ENCODE data around the gene HMGCL.
"Not testable (repeated sequence)": the region's sequence is repeated elsewhere in the genome, so short reads cannot be mapped to it uniquely, and the experiment has no call there.

The HMGCL gene

GRCh38 chr1:23825076-23825761, at the start of gene HMGCL:
Gene HMGCL (minus strand): TSS chr1:23825429. CDS start chr1:23825415, 14 bp downstream.
- DNase-seq, result peak; percentile 96

DNA sequence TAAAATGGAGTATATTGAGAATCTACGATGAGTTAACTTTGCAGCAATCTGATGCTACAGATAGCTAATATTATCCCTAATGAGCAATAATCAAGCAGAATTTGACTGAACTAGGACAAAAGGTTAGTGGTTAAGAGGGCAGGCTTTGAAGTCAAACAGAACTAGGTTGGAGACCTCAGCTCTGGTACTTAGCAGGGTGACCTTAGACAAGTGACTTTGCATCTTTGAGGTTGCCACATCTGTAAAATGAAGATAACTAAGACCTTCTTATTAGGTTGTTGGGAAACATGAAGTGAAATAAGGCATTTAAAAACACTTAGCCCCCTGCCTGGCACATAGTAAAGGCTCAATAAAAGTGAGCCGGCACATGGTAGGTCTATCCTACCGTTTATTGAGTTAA, 47.2 kb upstream of the HMGCL start:
- no peak for DNase-seq

DNA sequence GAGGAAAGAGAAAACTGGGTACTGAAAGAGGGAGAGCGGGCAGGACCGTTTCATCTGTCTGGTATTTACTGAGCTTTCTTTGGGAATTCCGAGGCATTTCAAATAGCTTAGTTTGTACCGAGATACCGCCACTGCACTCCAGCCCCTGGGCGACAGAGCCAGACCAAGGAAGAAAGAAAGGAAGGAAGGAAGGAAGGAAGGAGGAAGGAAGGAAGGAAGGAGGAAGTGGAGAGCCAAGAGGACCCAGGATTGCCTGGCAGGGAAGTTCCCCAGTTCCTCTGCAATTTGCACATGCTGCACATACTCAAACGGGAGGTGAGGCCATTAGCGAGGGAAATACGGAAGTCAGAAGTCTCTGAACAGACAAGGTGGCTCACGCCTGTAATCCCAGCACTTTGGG, 43.8 kb upstream of the HMGCL start:
- DNase-seq, result no peak

GRCh38 chr1:23868557-23869016, 43.4 kb upstream of the HMGCL start:
- no peak for DNase-seq

GRCh38 chr1:23867895-23868556, 42.8 kb upstream of the HMGCL start, which contains the start of gene FUCA1:
Gene FUCA1 (minus strand): TSS chr1:23868290. CDS start chr1:23868286, 4 bp downstream.
- peak; percentile 94 for DNase-seq

DNA sequence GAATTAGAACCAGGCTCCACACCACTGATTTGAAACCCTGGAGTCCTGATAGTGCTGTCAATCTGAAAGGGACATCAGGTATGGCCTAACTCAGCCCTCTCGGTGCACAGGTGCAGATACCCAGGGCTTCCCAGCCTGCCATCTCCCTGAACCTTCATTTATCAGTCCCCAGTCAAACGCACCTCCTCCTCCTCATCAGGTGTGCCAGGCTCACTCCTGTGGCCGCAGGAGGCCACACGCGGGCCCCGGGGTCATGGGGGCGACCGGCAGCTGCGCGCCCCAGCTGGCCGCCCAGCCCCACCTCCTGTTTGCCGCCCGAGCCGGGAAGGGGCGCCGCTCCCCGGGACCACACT, 42.3 kb upstream of the HMGCL start:
- DNase-seq, result peak; percentile 19

DNA sequence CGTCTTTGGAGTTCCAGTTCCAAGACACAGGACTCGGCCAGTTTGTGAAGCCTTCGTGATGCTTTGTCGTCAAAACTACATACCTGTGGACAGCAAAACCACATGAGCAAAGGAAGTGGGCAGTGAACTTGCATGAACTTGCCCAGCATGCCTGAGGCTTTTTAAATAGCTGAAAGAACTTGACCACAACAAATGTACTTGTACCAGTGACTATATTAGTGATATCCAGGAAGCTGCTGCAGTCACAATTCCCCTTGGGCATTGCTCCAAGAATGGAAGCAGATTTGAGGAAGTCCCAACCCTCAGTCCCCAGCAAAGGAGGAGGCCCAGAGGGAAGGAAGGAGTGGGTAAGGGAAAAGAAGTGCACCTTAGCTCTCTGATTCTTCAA, 40.3 kb upstream of the HMGCL start:
- DNase-seq, result no peak

- no peak for DNase-seq
Measured at GRCh38 chr1:23864801-23865542, 39.7 kb upstream of the HMGCL start.

DNA sequence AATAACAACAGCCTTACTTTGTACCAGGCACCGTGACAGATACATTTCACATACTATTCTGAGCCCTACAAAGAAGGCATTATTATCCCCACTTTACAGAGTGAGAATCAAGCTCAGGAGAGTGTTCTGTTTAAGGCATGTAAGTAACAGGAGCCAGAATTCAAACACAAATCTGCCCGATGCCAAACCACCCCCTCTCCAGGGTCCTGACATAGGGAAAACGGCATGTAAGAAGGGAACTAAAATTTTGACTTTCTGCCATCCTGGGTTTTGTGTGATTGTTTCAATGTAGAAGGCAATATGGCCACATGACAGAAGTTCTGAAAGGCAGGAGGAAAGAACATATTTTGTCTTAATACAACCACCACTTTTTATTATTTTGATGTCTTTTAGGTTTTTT, 37.4 kb upstream of the HMGCL start:
- no peak for DNase-seq

- no peak for DNase-seq
Measured at GRCh38 chr1:23854568-23854967, 29.3 kb upstream of the HMGCL start.

DNA sequence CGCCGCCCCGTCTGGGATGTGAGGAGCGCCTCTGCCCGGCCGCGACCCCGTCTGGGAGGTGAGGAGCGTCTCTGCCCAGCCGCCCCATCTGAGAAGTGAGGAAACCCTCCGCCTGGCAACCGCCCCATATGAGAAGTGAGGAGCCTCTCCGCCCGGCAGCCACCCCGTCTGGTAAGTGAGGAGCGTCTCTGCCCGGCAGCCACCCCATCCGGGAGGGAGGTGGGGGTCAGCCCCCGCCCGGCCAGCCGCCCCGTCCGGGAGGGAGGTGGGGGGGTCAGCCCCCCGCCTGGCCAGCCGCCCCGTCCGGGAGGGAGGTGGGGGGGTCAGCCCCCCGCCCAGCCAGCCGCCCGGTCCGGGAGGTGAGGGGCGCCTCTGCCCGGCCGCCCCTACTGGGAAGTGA, 27.9 kb upstream of the HMGCL start:
- DNase-seq, result not testable (repeated sequence)

- DNase-seq, result not testable (repeated sequence)
Measured at GRCh38 chr1:23851406-23851805, 26.2 kb upstream of the HMGCL start.

DNA sequence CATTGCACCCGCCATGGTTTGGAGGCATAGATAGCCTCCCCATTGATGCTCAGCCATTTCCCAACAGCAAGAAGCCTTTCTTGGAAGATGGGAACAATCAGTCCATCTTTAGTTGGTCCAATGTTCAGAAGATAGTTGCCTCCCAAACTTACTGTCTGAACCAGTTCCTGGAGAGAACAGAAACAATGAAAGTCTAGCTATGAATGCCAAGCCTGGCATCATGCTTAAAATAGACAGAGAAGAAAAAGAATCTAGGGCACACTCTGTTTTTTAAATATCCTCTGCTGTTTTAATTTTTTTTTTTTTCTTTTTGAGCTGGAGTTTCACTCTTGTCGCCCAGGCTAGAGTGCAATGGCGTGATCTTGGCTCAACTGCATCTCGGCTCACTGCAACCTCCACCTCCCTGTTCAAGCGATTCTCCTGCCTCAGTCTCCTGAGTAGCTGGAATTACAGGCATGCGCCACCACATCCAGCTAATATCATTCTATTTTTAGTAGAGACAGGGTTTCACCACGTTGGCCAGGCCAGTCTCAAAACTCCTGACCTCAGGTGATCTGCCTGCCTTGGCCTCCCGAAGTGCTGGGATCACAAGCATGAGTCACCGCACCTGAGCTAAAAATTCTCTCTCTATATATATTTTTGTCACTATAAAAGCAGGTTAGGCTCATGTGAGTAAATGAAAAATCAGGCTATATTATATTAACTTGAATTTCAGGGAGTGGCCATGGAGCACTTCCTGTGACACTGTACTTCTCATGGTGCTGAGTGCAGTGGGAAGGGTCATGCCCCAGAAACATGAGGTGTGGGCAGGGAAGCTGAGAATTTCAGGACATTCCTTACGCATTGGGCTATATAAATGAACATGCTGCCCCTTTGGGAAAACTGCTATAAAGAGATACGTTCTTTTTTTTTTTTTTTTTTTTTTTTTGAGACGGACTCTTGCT, 23.7 kb upstream of the HMGCL start:
- no peak for DNase-seq

DNA sequence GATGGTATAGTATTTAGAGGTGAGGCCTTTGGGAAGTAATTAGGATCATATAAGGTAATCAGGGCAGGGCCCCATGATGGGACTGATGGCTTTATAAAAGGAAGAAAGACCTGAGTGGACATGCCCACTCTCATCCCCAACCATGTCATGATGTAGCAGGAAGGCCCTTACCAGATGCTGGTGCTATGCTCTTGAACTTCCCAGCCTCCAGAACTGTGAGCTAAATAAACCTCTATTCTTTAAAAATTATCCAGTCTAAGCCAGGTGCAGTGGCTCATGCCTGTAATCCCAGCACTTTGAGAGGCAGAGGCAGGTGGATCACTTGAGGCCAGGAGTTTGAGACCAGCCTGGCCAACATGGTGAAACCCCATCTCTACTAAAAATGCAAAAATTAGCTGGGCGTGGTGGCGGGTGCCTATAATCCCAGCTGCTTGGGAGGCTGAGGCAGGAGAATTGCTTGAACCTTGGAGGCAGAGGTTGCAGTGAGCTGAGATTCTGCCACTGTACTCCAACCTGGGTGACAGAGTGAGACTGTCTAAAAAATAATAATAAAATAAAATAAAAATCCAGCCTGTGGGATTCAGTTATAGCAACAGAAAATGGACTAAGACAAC, 22.4 kb upstream of the HMGCL start:
- DNase-seq, result not testable (repeated sequence)

DNA sequence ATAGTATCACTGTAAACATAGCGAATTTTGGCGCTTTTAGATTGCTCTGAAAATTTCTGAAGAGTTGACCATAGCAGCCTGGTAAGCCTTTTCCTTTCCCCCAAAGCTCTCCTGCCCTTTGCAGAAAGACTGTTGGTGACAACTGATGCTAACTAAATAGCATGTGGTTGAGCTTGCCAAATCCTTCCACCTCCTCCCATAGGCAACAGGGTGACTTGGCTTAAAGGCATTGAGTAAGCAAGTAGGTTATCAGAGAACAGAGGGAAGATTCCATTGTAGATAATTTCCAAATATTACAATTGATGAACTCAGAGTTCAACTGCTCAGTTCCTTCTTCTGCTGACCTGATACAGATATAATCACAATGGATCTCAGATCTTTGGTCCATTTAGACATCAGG, 19.9 kb upstream of the HMGCL start:
- DNase-seq, result no peak

- no peak for DNase-seq
Measured at GRCh38 chr1:23843644-23844043, 18.4 kb upstream of the HMGCL start.

DNA sequence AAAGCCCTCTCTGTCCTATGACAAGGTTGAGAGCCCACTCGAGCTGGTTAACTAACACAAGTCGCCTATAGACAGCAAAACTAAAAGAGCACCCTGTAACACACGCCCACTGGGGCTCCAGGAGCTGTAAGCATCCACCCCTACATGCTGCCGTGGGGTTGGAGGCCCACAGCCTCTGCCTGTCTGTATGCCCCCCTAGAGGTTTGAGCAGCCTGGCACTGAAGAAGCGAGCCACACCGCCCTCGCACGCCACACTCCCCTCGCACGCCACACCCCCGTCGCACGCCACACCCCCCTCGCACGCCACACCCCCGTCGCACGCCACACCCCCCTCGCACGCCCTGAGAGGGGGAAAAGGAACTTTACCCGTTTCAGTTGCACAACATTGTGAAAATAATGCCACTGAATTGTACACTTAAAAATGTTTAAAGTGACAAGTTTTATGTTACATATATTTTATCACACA, 13.2 kb upstream of the HMGCL start:
- peak; percentile 61 for DNase-seq

DNA sequence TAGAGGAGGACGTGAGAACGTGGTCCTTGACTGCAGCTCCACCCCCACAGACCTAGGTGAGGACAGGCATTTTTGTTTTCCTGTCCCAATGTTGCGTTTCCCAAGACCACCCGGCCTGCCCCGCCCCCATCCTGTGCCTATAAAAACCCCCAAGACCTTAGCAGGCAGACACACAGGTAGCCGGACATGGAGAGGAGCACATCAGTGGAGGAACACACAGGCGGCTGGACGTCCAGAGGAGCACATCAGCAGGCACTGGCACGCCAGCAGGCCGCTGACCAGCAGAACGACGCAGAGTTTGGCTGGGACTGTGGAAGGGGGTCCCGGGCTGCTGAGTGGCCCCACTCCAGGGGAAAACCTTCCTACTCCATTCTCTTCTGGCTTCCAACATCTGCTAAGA, 12.7 kb upstream of the HMGCL start:
- DNase-seq, result no peak

- no peak for DNase-seq
Measured at GRCh38 chr1:23836037-23836436, 10.8 kb upstream of the HMGCL start.

GRCh38 chr1:23834156-23834555, 8.9 kb upstream of the HMGCL start:
- not testable (repeated sequence) for DNase-seq

DNA sequence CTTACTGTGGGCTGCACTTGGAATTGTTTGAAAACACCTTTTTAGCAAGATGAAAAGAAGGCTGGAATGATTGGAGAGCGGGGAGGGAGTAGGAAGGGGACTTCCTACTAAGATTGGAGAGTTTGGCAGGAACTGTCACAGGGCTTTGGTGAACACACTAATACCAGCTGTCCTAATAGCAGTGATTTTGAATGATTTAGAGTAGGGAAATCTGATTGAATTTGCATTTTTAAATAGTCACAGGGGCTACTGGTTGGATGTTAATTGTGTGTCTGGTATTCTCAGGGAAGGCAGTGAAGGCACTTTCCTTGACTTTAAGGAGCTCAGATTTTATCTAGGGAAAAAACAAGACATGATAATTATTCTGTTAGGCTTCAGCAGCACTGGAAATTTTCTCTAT, 2.5 kb upstream of the HMGCL start:
- DNase-seq, result no peak

DNA sequence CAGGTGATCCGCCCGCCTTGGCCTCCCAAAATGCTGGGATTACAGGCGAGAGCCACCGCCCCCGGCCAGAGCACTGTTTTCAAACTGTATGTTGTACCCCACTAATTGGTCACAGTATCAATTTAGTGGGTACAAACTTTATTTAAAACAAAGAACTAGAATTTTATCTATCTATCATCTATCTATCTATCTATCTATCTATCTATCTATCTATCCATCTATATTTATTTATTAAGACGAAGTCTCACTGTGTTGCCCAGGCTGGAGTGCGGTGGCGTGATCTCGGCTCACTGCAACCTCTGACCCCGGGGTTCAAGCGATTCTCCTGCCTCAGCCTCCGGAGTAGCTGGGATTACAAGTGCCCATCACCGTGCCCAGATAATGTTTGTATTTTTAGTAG, 1.4 kb upstream of the HMGCL start:
- DNase-seq, result not testable (repeated sequence)

Measured in right hindlimb (tissue), 1 donor.